Stimulated activated CD4-positive, alpha-beta T cell treated with anti-CD3 and anti-CD28 coated beads, Interleukin-2, amount 100 ng/mL, for 4 hours (primary cell): ENCODE results near the gene PTBP3.
"Not testable (repeated sequence)": the region's sequence is repeated elsewhere in the genome, so short reads cannot be mapped to it uniquely, and the experiment has no call there.

Source experiments
- DNase-seq: peaks from one replicate; pipeline ENCODE4 v3.0.0-alpha.2; 2020; ENCODE audit warnings: low read depth

PTBP3 gene

DNA sequence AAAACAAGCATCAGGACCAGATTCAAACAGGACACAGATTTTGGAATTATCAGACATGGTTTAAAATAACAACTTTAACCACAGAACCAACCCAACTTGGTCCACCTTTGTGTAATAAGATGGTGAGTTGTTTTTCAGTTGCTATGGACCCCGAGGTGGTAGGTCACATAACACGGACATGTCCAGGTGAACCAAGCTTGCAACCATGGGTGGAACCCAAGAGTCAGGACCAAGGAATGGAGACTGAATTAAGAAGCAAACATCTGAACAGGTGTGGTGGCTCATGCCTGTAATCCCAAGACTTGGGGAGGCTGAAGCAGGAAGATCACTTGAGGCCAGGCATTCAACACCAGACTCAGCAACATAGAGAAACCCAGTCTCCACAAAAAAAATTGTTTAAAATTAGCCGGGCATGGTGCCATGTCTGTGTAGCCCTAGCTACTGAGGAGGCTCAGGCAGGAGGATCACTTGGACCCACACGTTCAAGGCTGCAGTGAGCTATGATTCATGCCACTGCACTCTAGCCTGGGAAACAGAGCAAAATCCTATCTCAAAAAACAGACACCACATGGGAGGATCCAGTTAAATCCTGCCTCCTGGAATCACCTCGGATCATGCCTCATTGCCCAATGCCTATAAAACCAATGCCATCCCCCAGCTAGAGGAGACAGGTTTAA is 10.6 kb downstream of the PTBP3 start:
- no peak for DNase-seq

DNA sequence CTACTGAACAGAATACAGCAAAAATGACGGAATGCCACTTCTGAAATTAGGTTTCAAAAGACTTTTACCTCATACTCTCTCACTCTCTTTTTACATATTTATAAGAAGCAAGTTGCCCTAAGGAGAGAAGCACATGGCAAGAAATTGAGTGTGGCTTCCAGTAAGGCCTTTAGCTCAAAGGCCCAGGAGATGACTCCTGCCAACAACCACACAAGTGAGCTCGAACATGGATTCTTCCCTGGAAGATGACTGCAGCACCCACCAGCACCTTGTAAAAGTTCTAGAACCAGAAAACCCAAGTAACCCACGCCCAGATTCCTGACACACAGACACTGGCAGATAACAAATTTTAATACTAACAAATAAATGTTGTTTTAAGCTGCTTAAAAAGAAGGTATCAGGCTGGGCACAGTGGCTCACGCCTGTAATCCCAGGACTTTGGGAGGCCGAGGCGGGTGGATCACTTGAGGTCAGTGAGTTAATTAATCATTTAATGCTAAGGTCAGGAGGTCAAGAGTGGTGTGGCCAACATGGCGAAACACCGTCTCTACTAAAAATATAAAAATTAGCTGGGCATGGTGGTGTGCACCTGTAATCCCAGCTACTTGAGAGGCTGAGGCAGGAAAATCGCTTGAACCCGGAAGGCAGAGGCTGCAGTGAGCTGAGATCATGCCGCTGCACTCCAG is 17.0 kb downstream of the PTBP3 start:
- DNase-seq = no peak

DNA sequence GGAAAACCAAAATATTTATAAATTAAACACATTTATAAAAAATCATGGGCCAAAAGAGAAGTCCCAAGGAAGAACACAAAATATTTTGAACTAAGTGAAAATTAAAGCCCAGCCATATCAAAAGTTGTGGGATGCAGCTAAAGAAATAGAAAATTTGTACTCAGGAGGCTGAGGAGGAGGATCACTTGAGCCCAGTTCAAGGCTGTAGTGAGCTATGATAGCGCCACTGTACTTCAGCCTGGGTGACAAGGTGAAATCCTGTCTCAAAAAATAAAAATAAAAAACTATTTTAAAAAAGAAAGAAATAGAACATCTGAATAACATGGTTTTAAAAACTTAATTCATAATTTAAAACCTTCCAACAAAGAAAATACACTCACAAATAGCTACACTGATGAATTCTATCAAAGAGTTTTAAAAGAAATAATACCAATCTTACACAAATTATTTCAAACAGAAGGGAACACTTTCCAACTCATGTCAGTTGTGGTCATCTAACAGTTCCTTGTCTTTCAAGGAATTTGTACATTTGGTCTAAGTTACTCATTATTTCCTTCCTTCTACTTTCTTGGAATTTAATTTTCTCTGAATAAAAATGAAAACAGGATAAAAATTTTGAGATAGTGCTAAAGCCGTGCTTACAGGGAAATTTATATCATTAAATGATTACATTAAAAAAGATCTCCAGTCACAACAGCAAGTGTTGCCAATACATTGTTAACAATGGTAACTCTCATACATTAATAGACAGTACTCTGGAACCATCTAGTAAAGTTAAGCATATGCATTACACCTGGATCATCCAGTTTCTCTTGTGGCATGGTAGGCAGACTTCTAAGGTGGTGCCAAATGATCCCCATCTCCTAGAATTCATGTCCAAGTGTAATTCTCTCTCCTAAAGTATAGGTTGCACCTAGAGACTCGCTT is 17.8 kb downstream of the PTBP3 start:
- no peak for DNase-seq

DNA sequence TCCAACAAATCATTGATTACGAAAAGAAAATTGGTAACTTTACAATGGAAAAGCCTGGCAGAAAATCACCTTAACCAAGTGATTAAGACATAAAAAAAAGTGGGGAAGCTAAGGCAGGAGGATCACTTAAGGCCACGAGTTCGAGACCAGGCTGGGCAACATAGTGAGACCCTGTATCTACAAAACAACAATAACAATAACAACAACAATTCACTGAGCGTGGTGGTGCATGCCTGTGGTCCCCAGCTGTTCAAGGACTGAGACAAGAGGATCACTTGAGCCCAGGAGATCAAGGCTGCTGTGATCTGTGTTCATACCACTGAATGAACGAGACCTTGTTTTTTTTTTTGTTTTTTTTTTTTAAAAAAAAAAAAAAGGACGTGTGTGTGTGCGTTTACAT is 21.3 kb downstream of the PTBP3 start:
- DNase-seq = no peak

DNA sequence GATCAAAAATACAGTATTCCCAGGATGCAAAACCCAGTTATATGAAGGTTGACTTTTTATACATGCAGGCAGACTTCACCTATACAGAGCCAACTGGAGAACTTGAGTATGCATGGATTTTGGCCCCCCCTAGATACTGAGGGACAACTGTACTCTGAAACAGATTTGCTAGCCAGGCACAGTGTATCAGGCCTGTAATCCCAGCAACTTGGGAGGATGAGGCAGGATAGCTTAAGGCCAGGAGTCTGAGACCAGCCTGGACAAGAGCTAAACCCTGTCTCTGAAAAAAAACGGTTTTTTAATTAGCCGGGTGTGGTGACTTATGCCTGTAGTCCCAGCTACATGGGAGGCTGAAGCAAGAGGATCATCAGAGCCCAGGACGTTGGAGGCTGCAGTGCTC is 21.9 kb downstream of the PTBP3 start:
- no peak for DNase-seq

DNA sequence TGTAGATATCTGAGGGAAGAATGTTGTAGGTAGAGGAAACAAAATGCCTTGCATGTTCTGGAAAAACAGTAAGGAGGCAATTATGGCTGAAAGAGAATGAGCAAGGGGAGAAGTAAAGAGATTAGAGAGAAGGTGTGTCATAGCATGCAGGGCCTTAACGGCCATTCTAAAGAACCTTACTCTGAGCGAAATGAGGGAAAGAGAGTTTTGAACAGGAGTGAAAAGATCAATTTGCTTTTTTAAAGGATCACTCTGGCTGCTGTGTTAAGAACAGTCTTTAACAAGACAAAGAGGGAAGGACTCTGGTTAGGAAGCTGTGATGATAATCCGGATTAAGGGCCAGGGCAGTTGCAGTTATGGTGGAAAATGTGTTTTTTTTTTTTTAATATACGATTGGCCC is 22.6 kb downstream of the PTBP3 start:
- no peak for DNase-seq

DNA sequence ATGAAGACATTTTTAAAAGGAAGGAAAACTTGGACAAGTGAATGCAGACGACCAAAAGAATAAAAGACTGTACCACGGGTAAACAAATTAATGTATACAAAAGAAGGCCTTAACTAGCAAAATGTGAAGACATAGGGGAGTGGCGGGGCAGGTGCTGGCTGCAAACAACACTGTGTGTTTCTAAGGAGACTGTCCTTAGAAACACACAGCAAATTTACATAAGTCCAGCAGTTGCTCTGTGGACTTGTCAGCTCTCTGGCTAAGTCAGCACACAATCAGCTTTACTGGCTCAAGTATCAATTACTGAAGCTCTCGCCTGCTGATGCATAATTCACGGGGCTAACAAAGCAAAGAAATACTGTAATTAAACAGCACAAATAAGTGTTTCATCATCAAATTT is 24.8 kb downstream of the PTBP3 start:
- no peak for DNase-seq

DNA sequence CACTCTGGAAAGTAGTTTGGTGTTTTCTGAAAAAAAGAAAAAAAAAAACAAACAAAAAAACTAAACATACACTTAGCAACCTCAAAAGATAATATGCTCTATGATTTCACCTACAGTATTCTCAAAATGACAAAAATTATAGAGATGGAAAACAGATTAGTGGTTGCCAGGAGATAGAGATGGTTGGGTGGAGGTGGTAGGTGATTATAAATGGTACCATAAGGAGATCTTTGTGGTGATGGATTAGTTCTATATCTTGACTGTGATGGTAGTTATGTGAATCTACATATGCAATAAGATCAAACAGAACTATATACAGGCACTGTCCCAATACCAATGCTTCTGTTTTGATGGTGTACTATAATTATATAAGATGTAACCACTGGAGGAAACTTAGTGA is 32.0 kb downstream of the PTBP3 start:
- DNase-seq = no peak

DNA sequence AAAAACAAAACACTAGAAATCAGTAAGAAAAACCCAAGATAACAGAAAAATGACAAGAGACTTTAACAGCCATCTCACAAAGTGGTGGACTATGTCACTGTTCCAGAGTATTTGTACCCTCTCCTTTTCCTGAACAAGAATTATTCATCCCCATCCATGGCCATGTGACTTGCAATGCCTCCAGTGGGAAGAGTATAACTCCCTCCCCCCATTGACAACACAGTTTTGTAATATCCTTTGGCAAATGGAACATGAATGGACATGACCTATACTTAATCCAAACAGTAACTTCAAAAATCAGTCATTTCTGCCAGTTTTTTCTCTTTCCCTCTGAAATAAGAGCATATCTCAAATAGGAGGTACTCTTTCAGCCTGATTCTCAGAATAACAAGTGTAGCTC is 33.9 kb downstream of the PTBP3 start:
- DNase-seq = no peak

DNA sequence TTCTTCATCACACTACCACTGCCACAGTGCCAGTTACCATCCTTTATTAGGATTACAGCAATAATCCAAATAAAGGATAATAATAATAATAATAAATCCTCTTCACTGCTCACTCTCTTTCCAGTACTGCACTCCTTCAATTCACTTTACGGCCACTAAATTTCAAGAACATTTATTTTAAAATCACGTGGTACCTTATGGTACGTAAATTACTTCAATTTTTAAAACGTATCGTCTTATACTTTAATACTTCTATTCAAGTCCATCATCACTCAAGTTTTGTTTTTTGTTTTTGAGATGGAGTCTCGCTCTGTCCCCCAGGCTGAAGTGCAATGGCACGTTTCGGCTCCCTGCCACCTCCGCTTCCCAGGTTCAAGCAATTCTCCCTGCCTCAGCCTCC is 36.5 kb downstream of the PTBP3 start:
- no peak for DNase-seq

DNA sequence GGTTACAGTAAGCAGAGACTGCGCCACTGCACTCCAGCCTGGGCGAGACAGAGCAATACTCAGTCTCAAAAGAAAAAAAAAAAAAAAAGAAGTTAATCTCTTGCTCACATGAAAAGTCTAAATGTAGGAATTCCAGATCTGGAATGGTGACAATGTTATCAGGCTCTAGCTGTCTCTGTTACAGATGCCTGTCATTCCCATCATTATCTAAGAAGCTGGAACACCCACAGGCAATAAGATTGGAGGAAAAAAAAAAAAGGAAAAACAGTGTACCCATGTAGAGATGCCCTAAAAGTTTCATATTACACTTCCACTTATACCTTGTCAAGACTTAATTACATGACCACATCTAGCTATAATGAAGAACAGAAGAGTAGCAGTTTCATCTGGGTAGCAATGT is 38.2 kb downstream of the PTBP3 start:
- DNase-seq = no peak

DNA sequence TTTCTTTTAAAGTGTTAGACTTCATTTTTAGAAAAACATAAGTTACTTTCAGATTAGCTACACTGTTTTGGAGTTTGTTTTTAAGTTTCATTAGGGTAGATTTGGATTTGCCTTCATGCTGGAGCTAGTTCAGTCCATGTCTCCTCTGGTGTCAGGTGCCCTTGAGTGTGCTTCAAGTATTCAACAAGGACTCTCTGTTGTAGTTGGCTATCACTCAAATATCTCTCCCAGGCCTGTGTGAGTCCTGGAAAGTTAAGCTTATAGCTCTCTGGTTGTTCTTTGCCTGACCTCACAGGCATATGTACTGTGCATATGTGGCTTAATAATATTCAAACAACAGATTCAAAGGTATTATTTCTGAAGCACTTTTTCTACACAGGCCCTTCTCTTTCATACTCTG is 45.4 kb downstream of the PTBP3 start:
- no peak for DNase-seq

DNA sequence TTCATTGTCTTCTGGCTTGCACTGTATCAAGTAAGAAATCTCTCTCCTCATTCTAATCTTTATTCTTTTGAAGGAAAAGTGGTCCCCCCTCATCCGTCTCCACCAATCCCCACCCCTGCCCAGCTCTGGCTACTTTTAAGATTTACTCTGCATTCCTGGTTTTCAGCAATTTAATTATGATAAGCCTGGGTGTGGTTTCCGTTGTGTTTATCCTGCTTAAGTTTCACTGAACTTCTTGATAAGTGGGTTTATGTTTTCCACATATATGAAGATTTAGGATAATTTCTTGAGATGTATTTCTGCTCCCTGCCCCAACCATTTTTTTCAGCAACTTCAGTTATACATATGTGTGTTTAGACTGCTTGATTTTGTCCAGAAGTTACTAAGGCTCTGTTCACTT is 46.5 kb downstream of the PTBP3 start:
- no peak for DNase-seq

DNA sequence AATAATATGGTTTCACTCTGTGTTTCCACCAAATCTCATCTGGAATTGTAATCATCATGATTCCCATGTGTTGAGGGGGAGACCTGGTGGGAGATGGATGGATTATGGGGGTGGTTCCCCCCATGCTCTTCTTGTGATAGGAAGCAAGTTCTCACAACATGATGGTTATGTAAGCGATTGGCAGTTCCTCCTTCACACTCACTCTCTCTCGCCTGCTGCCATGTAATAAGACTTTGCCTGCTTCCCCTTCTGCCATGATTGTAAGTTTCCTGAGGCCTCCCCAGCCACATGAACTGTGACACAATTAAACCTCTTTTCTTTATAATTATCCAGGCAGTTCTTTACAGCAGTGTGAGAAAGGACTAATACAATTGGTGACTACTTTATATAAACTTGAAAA is 48.4 kb downstream of the PTBP3 start:
- no peak for DNase-seq

DNA sequence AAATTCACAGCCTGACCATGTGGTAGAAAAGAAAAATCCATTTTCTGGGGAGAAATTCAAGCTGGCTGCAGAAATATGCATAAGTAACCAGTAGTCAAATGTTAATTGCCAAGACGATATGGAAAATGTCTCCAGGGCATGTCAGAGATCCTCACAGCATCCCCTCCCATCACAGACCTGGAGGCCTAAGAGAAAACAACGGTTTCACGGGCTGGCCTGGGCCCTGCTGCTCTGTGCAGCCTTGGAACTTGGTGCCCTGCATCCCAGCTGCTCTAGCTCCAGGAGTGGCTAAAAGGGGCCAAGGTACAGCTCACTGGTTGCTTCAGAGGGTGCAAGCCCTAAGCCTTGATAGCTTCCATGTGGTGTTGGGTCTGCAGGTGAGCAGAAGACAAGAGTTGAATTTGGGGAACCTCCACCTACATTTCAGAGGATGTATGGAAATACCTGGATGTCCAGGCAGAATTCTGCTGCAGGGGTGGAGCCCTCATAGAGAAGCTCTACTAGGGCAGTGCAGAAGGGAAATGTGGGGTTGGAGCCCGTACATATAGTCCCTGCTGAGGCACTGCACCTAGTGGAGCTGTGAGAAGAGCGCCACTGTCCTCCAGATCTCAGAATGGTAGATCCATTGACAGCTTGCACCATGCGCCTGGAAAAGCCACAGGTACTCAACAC is 49.7 kb downstream of the PTBP3 start:
- no peak for DNase-seq

DNA sequence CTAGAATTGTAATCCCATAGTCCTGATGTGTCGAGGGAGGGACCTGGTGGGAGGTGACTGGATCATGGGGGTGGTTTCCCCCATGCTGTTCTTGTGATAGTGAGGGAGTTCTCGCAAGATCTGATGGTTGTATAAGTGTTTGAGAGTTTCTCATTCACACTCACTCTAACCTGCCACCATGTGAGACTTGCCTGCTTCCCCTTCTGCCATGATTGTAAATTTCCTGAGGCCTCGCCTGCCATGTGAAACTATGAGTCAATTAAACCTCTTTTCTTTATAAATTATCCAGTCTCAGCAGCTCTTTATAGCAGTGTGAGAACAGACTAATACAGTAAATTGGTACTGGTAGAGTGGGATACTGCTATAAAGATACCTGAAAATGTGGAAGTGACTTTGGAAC is 50.6 kb downstream of the PTBP3 start:
- DNase-seq = not testable (repeated sequence)

DNA sequence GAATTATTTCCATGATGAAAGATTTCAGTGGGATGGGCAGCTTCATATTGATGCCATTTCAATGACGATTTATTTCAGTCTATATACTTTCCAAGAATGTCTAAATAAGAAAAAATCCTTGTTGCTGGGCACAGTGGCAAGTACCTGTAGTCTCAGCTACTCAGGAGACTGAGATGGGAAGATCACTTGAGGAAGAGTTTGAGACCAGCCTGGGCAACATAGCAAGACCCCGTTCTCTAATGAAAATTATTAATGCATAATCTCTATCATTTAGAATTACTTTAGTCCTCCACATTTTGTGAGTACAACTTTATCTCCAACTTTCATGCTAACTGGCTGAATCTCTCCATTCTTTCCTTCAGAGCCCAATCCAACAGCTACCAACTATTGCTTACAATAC is 52.5 kb downstream of the PTBP3 start:
- DNase-seq = no peak

DNA sequence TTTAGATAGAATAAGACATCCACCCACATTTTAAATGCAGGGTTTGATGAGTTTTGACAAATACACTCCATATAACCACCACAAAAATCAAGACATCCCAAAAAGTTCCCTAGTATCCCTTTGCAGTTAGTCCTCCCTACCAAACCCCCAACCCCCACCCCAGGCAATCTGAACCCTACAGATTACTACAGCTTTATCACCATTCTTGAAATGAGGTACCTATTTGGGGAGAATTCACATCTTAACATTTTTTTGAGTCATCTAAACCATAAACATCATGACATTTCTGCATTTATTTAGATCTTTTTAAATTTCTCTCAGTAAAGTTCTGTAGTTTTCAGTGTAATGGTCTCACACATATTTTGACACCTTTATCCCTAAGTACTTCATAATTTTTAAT is 53.9 kb downstream of the PTBP3 start:
- no peak for DNase-seq

DNA sequence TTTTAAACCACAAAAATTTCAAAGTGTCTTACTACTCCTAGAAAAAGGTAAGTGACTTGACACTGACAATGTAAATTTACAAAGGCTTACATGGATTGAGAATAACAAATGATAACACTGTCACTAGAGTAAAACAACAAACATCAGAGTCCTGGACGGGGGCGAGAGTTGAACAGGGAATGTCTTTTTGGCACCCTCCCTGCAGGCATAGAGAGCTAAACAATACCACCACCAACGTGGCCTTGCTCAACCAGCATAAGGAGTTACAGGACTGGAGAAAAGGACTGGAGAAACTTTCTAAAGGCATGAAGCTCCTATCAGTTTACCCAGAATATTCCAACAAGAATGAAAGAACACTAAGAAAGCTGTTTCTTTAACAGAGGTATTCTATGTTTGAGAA is 55.3 kb downstream of the PTBP3 start:
- DNase-seq = no peak

DNA sequence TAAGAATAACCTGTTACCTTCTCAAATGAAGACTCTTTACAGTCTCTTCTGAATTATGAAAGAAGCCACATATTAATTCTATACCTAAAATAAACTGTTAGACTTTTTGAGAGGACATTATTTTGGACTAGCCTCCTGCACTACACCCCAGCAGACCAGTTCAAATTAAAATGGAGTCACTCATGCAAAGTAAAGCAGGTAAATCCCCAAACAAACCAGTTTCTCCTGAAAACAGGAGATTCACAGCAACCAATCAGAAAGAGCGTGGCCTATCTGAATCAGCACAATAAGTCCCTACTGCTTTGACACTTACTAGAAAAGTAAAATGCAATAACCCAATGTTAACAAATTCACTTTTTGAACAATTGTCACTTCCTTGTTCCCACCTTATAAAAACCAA is 58.8 kb downstream of the PTBP3 start:
- DNase-seq = no peak

DNA sequence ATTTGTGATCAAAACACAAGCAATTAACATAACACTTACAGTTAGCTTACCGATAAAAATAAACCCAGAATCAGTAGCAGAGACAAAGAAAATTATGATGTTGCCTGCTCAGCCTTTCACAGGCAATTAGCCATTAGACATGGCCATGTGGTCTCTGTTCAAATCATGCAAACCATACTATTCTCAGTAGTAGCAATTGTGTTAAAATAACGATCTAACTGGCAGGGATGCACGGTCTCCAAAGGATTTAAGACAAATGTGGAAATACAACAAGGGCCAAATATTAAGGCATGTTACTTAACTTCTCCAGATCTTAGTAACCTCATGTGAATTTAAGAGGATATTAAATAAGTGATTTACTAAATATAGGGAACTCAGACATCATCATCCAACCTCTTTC is 59.5 kb downstream of the PTBP3 start:
- no peak for DNase-seq

DNA sequence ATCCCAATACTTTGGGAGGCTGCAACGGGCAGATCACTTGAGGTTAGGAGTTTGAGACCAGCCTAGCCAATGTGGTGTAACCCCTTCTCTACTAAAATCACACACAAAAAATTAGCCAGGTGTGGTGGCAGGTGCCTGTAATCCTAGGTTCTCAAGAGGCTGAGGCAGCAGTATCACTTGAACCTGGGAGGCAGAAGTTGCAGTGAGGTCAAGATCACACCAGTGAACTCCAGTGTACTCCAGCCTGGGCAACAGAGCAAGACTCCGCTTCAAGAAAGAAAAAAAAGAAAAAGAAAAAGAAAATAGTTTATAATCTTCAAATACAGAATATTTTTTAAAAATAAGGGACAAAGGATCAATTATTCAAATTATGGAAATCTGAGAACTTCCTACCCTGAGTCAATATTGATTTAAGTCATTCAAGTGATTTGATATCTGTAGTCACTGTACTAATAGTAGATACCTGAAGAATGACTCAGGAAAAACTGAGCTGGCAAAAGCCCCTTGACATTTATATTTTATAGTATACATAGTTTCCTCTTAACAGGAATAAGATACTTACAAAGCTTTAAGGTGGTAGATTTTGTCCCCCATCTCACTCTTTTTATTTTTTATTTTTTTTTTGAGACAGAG is 61.8 kb downstream of the PTBP3 start:
- no peak for DNase-seq
